Smooth muscle cell (in vitro differentiated cells): ENCODE data around the gene FOXN3. TPM values are rescaled to one million over a fixed set of nuclear protein-coding genes. Genes with fewer than 3 reads are reported as not detected.

Experiments
- DNase-seq: peaks from one replicate; lab custom pipeline; 2025; ENCODE audit not compliant: unreplicated experiment; lab: John Stamatoyannopoulos, UW
- H2AFZ ChIP-seq: fragments of 200-600 bp; sonication (generic); 2 replicates; pipeline ENCODE4 v1.6.0; 2016; ENCODE audit warnings: antibody characterized with exemption, low read depth, mild to moderate bottlenecking
- H3F3A ChIP-seq: fragments of 200-600 bp; sonication (generic); 2 replicates; pipeline ENCODE4 v1.6.0; 2017; ENCODE audit warnings: antibody characterized with exemption, low read depth
- H3K27ac ChIP-seq: fragments of 200-600 bp; sonication (generic); 2 replicates; pipeline ENCODE4 v1.5.1; 2016; ENCODE audit warnings: low read depth, mild to moderate bottlenecking
- H3K27me3 ChIP-seq: fragments of 200-600 bp; sonication (generic); 2 replicates; pipeline ENCODE4 v1.6.1; 2016; ENCODE audit warnings: low read depth, mild to moderate bottlenecking
- H3K36me3 ChIP-seq: fragments of 200-600 bp; sonication (generic); 2 replicates; pipeline ENCODE4 v1.5.1; 2016; ENCODE audit warnings: low read depth
- H3K4me1 ChIP-seq: fragments of 200-600 bp; sonication (generic); 2 replicates; pipeline ENCODE4 v1.5.1; 2016; ENCODE audit warnings: low read depth
- H3K4me2 ChIP-seq: fragments of 200-600 bp; sonication (generic); 2 replicates; pipeline ENCODE4 v1.6.0; 2016; ENCODE audit warnings: mild to moderate bottlenecking
- H3K4me3 ChIP-seq: fragments of 200-600 bp; sonication (generic); 2 replicates; pipeline ENCODE4 v1.5.1; 2016; ENCODE audit warnings: mild to moderate bottlenecking
- H3K79me2 ChIP-seq: fragments of 200-600 bp; sonication (generic); 2 replicates; pipeline ENCODE4 v1.6.0; 2016; ENCODE audit warnings: low read depth, mild to moderate bottlenecking
- H3K9ac ChIP-seq: fragments of 200-600 bp; sonication (generic); 2 replicates; pipeline ENCODE4 v1.6.0; 2016; ENCODE audit warnings: low read depth
- H3K9me3 ChIP-seq: fragments of 200-600 bp; sonication (generic); replicated peaks from 2 replicates; pipeline ENCODE4 v1.5.1; 2016; ENCODE audit warnings: low read depth
- H4K20me1 ChIP-seq: fragments of 200-600 bp; sonication (generic); 2 replicates; pipeline ENCODE4 v1.6.0; 2016; ENCODE audit warnings: low read depth
- CTCF ChIP-seq: fragments of 200-600 bp; sonication (generic); IDR thresholded peaks from 2 replicates; pipeline ENCODE4 v1.5.1; 2017; ENCODE audit warnings: borderline replicate concordance, mild to moderate bottlenecking, antibody characterized with exemption; ENCODE audit not compliant: insufficient read depth, poor library complexity, severe bottlenecking
- WGBS: methylation state at CpG from one replicate; pipeline ENCODE4 v1.1.7; 2016; ENCODE audit warnings: low lambda C conversion rate; 5-methylcytosine and 5-hydroxymethylcytosine counted together
- polyA plus RNA-seq: library from polyadenylated mRNA; unstranded; fragments of >200 nt; fragmentation: Nextera tagmentation; extraction: Ambion mirVana; gene quantifications from 2 replicates; pipeline ENCODE4 v1.2.1, GENCODE V29; 2016
- total RNA-seq: library from RNA; depleted of rRNA; stranded (reverse); fragments of >200 nt; gene quantifications from 2 replicates; pipeline ENCODE4 v1.2.3, GENCODE V29; 2014

The FOXN3 gene
- total and polyA plus RNA-seq, 2 experiments from 2014 or later: 24.5 to 31.5 TPM

- Histone ChIP-seq H3K9me3 (no peaks in the 10 kb centered on the region), H3K79me2 (peaks cover 4% of the 10 kb centered on the region), H3K27me3 (no peaks in the 10 kb centered on the region), H3K4me1 (peaks cover 7% of the 10 kb centered on the region), H4K20me1 (peaks cover 43% of the 10 kb centered on the region), H3F3A (no peaks in the 10 kb centered on the region), H2AFZ (no peak overlapping the region), H3K9ac (no peak overlapping the region), H3K4me3 (no peak overlapping the region), H3K4me2 (no peak overlapping the region), H3K36me3 (no peaks in the 10 kb centered on the region), H3K27ac (no peak overlapping the region)
- DNase-seq: no peak
- TF ChIP-seq CTCF: no peak
- 96% methylated on average over 15 of the region's 15 CpGs for WGBS
These were observed 185.5 kb downstream of the FOXN3 start for GRCh38 chr14:89231426-89232113.

GRCh38 chr14:89228921-89229639 is 188.0 kb downstream of the FOXN3 start:
- Histone ChIP-seq H3K9ac (no peak overlapping the region), H3K4me2 (peak overlapping the region; percentile 1), H3K4me3 (no peak overlapping the region), H3K27ac (no peak overlapping the region), H3K79me2 (peaks cover 4% of the 10 kb centered on the region), H2AFZ (no peak overlapping the region), H3K36me3 (no peaks in the 10 kb centered on the region), H3K9me3 (no peaks in the 10 kb centered on the region), H3K4me1 (peaks cover 7% of the 10 kb centered on the region), H4K20me1 (peaks cover 42% of the 10 kb centered on the region), H3F3A (no peaks in the 10 kb centered on the region), H3K27me3 (no peaks in the 10 kb centered on the region)
- WGBS: 62% methylated on average over 10 of the region's 10 CpGs
- no peak for TF ChIP-seq CTCF
- DNase-seq: no peak

- H3K4me1 ChIP-seq: no peaks in the 10 kb centered on the region
- no peak overlapping the region for H3K4me3 ChIP-seq
- no peak for DNase-seq
- H4K20me1 ChIP-seq: peaks cover 44% of the 10 kb centered on the region
- H3F3A ChIP-seq: no peaks in the 10 kb centered on the region
- no peak overlapping the region for H3K4me2 ChIP-seq
- no peaks in the 10 kb centered on the region for H3K27me3 ChIP-seq
- WGBS: 94% methylated on average over 8 of the region's 8 CpGs
- H3K36me3 ChIP-seq: no peaks in the 10 kb centered on the region
- no peak overlapping the region for H2AFZ ChIP-seq
- H3K27ac ChIP-seq: no peak overlapping the region
- H3K79me2 ChIP-seq: no peaks in the 10 kb centered on the region
- no peak overlapping the region for H3K9ac ChIP-seq
- TF ChIP-seq CTCF: no peak
- no peaks in the 10 kb centered on the region for H3K9me3 ChIP-seq
These were observed 189.6 kb downstream of the FOXN3 start for GRCh38 chr14:89227496-89227836.
